SIG-M5 (cell line): Measurements from ENCODE around the gene NUDT1.

ENCODE experiments used
- DNase-seq: peaks from one replicate; lab custom pipeline; 2025; lab: John Stamatoyannopoulos, UW

The NUDT1 gene

DNA sequence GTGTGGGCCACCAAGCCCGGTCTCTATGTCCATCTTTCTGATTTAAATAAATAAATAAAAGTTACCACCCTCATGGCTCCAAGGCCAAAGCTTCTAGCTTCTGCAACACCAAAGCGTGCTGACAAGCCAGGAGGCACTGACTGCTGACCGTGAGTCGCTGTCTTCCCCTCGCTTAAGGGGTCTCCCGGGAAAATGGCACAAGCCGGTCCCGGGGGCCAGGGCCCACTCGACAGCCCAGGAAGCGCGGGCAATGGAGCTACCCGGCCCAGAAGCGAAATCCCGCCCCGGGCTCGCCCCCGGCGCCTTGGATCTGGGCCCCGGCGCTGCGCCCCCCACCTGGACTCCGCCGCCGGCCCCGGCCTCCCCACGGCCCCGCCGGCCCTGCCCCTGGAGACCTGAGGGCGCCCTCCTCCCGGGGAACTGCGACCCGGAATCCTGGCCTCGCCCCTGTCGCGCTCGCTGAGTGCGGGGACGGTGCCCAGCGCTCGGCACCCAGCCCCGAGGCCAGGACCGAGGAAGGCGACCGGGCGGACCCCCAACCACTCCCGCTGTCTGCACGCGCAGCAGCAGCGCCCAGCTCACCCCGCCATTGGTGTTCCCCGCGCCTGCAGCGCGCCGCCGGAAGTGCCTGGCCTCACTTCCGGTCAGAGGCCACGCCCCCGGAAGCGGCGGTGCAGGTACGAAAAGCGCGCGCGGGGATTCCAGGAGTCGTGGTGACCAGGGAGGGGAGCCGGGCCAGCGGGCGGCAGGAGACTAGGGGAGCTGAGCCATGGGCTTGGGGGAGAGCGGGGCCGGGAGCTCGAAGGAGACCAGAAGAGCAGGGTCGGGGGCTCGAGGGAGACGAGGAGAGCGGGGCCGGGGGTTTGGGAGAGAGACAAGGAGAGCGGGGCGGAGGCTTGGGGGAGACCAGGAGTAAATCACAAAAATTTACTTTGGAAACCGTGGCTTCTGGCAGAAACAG lies at the start of gene NUDT1, which contains the start of gene MRM2:
TSS of gene NUDT1 (plus strand) at position 647 of the 961 bp plus-strand sequence. CDS start 2,349 bp downstream, outside the sequence.
TSS of gene MRM2 (minus strand) at position 626 of the 961 bp plus-strand sequence. CDS start at position 590, 36 bp downstream.
- no peak for DNase-seq

DNA sequence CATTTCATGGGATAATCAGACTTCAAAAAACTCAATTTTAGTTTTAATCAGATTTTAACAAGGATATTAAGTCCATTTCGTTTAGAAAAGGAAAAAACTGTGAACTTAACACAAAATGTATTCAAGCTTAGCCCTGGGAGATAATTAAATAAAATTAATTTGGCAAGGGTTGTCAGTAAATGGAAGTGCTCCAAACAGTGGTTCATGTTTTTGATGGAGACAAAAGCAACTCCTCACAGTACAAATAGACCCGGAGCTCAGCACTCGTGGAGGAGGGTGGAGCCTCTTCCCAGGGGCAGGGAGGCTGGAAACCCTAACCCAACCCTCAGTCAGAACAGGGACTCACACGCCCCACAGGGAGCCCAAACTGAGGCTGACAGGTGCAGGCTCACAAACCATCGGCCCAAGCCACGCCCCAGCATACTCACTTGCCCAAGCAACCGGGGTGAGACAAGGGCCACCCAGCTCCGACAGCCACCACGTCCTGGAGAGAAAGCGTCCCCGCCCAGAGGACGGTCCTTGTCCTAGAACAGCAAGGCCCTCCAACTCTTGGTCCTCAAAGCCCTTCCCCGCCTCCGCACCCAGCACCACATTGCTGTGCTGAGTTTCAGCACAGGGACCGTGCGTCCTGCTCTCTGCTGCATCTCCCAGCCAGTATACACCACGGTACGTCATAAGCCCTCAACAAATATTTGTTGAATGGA lies 49.0 kb upstream of the NUDT1 start:
- DNase-seq, result no peak

DNA sequence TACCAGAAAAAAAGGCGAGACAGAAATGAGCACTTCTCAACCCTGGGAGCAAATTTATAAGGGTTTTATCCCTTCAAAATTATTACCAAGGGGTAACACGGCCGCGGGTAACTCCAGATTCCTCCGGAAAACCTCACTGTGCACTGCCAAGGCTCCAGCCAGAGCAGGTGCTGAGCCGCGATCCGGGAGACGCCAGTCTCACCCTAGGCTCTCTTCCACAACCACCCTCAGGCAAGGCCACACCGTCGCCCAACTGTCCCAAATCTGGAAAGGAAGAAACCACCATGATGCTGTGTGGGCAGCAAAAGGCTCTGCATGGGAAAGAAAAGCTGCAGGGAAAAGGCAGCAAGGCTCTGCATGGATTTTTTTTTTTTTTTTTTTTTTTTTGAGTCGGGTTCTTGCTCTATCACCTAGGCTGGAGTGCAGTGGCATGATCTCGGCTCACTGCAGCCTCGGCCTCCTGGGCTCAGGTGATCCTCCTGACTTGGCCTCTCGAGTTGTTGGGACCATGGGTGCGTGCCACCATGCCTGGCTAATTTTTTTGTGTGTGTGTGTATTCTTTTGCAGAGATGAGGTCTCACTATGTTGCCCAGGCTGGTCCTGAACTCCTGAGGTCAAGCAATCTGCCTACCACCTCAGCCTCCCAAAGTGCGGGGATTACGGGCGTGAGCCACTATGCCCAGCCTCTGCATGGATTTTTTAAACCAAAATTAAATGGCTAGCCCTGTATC lies 48.3 kb upstream of the NUDT1 start:
- no peak for DNase-seq

DNA sequence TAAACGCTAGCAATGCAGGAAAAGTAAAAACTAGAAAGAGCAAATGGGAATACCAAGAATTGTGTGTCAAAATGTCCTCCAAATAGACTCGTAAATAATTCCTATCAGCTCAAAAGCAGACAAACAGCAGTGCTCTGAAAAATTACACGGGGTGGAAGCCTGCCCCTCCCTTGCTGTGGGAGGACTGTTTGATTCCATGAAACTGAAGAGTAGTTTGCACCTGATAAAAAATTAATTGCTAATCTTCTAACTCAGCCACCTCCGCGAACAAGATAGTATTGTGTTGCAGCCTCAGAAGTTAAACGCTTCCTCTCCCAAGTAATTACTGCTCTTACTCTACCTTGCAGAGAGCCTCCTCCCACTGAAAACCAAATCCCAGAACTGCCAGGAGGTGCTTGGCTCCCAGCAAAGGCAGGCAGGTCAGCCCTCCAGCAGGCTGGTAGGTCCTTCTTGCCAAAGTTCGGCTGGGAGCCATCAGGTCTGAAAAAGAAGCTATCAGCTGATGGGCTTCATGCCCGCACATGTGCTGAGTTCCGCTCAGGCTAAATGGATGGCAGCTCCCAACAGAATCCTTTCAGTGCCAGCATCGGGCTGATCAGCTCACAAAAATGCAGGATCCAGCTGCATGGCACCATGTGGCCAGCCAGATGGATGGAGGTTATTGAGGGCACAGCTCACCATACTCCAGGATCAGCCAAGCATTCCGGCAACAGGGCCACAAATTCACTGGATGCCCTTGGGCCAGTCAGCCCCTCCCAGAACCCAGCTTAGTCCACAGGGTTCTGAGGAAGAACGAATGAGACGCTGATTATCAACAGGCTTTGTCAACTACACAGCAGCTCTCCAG lies 46.4 kb upstream of the NUDT1 start:
- DNase-seq, result no peak

DNA sequence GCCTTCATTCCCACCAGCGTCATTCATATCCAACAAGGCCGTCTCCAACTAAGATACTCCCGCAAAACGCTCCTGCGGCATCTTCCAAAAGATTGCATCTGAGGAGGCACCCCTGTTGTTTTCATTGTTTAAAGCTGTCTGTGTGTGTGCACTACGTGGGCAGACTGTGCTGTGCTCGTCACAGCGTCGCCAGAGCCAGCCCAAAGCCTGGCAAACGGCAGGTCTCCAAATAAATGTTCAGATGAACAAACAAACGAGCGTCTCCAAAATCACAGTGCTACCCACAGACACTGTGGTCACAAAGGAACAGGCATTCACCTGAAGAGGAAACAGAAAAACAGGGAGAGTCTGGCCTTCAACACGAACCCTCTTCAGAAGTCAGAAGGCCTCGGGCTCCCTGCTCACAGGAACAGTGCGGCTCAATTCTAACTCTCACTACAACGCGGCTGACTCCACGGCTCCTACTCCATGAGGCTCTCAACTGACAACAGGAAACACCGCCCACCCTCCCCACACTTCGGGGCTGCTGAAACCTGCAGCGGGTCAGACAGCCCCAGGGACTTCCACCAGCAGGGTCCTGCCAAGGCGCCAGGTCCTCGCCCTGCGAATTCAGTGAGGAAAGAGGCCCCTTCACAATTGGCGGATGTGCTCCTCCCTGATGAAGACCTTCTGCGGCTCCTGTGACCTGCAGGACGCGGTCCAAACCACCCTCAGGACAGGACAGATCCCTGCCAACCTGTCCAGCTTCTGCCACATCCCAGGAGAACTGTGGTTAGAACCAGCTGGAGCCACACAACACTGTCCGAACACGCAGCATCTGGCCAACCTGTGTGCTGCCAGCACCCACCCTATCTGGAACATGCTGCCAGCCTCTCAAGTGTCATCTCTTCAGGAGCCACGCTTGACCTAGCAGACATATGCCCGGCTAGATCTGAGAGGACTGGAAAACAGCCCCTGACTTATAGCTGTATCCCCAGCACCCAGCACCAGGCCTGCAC lies 45.3 kb upstream of the NUDT1 start:
- DNase-seq, result no peak

DNA sequence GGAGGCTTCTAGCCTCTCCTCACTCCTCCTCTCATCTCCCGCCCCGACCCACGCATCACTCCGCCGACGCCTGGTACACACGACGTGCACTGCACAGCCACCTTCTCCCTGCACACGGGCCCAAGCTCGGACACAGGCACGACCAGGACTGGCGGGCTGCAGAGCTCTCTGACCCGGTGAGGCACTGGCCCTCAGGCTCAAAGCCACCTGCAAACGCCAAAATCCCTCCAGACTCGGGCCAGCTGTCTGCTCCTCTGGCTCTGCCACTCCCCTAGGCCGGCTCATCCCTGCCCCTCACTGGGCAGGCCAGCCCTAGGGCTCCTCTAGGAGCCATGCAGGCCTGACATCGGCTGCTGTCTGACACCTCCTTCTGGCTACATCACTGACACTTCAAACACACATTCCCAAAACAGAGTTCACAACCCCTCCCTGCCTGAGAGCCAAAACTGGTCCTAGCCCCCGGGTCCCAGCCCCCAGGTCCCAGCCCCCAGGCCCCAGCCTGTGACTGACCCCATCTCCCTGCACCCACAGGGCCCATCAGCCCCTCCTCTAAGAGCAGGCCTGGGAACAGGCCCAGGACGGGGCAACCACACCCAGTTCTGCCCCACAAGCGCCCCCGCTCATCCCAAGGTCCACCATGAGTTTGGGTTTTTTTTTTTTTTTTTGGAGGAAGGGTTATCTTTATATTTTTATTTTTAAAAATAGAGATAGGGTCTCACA lies 44.4 kb upstream of the NUDT1 start:
- no peak for DNase-seq

DNA sequence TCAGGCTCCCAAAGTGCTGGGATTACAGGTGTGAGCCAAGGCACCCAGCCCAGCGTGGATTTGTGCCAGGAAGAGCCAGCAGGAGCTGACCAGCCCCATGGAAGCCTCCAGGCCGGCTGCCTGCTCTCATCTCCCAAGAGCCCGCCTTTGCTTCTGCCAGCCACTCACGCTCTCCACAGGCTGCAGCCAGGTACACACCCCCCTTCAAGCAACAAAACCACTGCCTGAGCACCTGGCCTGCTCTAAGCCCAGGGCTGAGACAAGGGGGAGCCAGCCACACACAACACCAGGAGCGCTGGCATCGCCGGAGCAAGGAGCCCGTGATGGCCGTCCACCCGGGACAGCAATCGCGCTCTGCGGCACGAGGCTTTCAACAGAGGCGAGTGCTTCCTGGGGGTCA lies 43.8 kb upstream of the NUDT1 start:
- no peak for DNase-seq

DNA sequence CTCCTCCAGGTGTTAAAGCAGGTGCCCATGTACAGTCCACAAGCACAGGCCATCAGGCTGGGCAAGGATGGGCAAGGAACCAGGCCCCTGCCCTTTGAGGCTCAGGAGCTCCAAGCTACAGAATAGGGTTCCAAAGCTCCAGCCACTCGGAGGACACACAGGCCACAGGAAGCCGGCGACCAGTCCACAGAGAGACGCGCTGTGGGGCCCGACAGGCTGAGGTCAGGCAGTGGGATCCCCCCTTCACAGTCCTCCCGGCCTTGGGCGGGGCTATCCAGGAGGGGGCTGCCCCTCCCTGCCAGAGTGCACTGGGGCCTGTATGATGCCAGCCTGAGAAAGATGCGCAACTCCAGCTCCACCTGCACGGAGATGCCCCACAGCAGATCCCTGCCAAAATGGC lies 43.3 kb upstream of the NUDT1 start:
- no peak for DNase-seq

DNA sequence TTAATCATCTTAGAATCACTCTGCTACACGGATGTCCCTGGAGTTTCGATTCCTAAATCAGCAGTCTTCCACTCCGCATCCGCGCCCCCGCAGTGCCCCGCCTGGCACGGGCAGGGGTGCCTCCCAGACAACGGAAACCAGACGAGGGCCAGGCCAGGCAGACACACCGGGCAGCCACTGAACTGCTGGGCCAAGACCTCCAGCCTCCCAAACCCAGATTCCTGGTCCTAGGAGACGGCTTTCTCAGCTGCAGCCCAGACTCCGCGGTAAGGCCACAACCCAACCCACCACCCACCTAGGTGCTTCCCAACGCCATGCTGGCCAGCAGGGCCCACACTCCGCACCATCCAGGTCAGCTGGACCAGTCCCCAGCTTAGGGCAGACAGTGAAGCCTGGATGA lies 42.5 kb upstream of the NUDT1 start:
- DNase-seq, result no peak

DNA sequence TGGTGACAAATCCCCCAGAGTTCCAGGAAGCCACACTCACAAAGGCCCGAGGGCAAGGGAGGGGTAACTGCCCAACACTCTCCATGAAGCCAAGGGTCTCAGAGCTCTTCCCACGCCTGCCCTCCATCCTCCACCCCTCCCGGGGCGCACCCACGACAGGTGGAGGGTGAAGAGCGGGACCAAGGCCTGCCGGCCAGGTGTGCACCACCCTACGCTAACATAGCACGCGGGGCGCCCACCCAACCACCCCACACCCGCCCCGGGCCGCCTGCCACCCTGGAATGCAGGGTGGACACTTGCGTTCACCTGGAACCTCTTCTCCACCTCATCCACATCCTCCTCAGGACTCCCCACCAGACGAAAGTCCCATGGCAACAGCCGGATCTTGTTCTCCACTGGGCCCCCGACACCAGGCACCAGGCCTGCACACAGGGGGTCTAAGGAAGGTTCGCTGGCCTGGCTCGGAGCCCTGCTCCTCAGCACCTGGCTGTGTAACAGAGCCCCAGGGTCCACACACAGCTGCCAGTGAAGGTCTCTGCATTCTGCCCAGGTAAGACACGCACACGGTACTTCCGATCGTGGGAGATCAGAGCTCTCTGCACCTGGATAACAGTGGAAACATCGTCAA lies 42.0 kb upstream of the NUDT1 start:
- DNase-seq, result no peak

DNA sequence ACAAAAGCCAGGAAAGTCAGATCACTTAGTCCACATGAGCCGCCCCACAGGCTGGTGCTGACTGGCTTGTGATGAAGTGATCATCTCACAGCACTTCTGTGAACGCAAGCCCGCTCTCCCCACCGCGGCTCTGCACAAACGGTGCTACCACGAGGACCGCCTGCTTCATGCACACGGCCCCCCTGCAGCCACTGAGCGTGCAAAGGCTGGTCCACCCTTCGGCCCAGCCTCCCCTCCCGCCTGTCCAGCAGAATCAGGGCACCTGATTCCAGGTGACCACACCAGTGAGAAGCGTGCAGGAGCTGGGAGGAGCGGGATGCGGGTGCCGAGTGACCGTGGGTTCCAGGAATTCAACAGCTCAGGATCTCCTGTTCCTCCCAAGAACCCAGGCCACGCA lies 41.4 kb upstream of the NUDT1 start:
- no peak for DNase-seq

DNA sequence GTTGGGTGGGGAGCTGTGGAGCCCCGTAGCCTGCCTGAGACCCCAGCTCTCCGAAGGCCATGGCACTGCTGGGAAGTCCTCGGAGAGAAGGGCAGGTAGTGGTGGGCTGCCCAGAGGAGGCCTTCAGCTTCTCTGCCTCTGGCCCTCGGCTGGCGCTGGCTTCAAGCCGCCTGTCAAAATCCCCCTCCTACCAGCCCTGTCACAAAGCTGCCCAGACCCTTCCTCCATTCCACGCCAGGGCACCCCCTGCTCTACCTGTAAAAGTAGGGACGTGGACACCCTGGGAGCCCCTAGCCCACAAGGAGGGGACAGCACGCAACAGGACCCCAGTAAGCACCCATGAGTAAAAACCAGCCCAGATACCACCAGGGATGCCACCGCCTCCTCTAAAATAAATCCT lies 40.9 kb upstream of the NUDT1 start:
- no peak for DNase-seq

DNA sequence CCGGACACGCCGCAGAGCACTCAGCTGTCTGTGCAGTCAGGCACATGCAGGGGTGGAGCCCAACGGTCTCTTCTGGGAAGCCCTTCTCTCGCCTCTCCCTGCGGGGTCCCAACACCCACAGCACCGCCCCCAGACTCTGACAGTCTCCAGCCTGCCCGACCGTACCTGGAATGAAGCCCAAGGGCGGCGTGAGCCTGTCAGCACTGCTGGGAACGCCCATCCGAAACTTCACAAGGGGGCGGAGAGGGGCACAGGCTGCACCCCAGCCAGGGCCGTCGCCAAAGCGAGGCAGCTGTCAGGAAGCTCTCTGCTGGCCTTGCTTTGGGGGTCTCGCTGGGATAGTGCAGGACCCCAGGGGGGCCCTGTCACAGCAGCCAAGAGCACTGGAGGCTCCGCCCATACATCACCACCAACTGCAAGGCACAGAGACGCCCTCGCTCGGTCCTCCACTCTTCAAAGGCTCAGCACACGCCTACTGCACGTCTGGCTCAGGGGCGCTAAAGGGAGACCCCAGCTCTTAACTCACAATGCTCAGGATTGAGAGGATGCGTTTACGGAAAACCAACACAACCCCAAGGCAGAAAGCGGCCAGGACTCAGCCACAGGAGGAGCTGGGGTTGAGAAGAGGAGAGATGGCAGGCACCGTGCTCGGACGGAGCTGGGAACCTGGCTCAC lies 40.2 kb upstream of the NUDT1 start:
- DNase-seq, result no peak

DNA sequence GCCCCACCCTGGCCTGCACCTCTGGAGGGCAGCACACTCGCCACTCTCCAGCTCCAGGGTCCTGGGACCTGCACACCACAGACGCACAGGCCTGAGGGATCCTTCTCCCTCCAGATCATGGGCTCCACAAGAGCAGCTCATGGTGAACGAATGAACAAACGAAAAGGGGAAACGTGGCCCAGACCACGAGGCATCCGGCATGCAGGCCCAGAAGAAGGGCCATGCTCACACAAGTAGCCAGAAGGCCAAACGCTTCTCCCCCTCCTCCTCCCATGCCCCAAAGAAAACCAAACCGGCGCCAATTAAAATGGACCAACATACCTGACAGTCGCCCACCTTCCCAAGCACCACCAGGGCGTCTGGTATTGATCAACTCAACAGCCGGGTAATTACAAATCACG lies 39.7 kb upstream of the NUDT1 start:
- no peak for DNase-seq

DNA sequence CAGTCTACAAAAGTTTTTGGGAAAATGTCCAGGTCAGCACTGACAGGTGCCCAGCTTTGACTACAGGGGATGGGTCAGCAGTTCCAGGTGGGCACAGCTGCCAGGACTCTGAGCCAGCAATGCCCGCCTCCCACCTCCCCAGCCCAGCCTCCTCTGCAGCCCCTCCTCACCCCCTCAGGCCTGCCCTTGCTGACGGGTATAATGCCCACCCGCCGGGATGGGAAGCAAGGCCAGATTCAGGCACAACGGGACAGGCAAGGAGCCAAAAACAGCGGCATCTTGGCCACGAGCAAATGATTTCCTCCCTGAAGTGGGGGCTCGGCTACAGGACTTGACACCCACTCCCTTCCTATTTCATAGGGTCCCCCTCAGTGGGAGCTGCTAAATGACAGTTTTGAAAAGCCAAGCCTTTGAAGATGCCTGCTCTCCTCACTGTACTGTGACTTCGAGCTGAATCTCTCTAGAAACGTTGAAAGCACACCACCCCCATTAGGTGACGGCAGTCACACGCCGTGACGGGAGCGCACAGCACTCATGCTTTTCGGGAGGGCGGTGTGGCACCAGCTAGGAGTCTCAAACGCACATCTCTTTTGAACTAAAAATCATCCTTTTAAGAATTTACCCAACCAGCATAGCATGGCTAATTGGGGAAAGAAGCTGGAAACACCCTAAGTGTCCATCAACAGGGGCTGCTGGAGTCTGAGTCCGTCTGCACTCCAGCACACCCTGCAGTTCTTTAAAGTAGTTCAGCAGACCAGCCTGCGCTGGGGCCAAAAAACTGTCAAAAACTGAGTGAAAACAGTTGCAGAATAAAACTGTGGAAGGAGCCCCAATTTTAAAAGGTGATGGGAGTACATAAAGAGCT lies 38.9 kb upstream of the NUDT1 start:
- no peak for DNase-seq

DNA sequence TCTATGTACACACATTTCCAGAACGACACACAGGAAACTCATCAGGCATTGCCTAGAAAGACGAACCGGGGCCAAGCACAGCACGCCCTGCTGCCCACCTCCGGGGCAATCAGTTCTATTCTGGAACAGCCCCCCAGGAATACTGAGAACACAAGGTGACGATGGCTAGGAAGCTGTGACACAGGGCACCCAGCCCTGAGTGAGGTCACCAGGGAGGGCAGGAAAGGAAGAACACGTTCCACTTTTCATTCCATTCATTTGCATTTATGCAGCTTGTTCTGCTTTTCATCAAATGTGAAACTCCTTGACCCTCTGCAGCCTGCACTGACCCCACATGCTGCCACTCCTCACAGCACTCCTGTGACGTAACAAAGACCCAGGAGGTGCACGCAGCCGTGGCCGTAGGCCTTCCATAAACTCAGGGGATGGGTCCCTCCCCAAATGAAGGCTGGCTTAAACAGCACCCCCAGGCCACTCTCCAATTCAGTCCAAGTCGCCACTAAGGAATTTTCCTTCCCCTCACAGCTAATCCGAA lies 38.2 kb upstream of the NUDT1 start:
- DNase-seq, result no peak

DNA sequence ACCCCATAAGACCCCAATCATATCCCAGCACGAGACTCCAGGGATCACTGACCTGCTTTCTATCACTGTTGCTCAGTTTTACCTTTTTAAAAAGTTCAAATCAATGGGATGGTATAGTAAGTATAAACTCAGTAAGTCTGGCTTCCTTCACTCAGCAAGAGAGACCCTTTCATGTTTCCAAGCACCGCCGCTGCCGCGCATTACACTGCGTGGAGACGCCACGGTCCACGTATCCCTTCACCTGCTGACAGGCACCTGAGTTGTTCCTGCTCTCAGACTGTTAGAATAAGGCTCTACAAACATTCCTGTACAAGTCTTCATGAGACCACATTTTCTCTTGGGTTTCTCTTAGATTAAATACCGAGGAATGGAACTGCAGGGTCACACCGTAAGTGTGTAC lies 37.6 kb upstream of the NUDT1 start:
- no peak for DNase-seq
